T-cell (primary cell): ENCODE measurements around the gene BABAM2. TPM values are rescaled to one million over a fixed set of nuclear protein-coding genes. Genes with fewer than 3 reads are reported as not detected.

Experiments
- ATAC-seq, 4 experiments: fragments of 200-7000 bp in 3 of 4; fragments of 150-1000 bp in 1 of 4; cut with Tn5 transposase; replicated peaks in 1 of 4; 1 replicate in 3 of 4; 2 replicates in 1 of 4; pipeline ENCODE4 v1.10.0; 2021; ENCODE audit warnings: moderate library complexity in 3 of 4, mild to moderate bottlenecking in 2 of 4, moderate number of reproducible peaks in 1 of 4
- CTCF ChIA-PET, 2 donors: fragments of 300-600 bp; sonication (Branson Sonifier 250); formaldehyde crosslinking; loops; one replicate each; lab custom pipeline; 2022; ENCODE audit warnings: antibody characterized with exemption in 2 of 2; lab: Charles Lee
- POLR2A ChIA-PET, 2 donors: fragments of 300-600 bp; sonication (Branson Sonifier 250); formaldehyde crosslinking; loops; one replicate each; lab custom pipeline; 2022; ENCODE audit warnings: antibody characterized with exemption in 2 of 2; lab: Charles Lee
- DNase-seq, 35 experiments: peaks; one replicate each; pipeline versions ENCODE4 v3.0.0 to v3.0.0-alpha.2; 2013 to 2023
- H3K27ac ChIP-seq: one replicate; pipeline ENCODE4 v1.5.1; 2013; ENCODE audit warnings: low read length
- H3K27me3 ChIP-seq, 2 experiments: replicated peaks in 1 of 2; 1 replicate in 1 of 2; 2 replicates in 1 of 2; pipeline versions ENCODE4 v1.6.1 to v1.7.0; 2013; ENCODE audit warnings: low read length in 1 of 2, mixed read lengths in 1 of 2; ENCODE audit not compliant: control insufficient read depth in 2 of 2, insufficient read depth in 2 of 2; ENCODE audit errors: extremely low read depth in 1 of 2
- H3K36me3 ChIP-seq, 2 donors: 1 replicate in 1 of 2; 2 replicates in 1 of 2; pipeline versions ENCODE4 v1.6.1 to v1.7.0; 2013; ENCODE audit warnings: low read length in 1 of 2; ENCODE audit not compliant: control insufficient read depth in 2 of 2, insufficient read depth in 1 of 2; ENCODE audit errors: extremely low read depth in 1 of 2
- H3K4me1 ChIP-seq, 2 experiments: 1 replicate in 1 of 2; 2 replicates in 1 of 2; pipeline versions ENCODE4 v1.6.1 to v1.7.0; 2013; ENCODE audit warnings: low read length in 2 of 2, mixed read lengths in 1 of 2; ENCODE audit not compliant: insufficient read depth in 2 of 2, control insufficient read depth in 1 of 2; ENCODE audit errors: extremely low read depth in 1 of 2
- H3K4me3 ChIP-seq, 2 donors: 1 replicate in 1 of 2; 2 replicates in 1 of 2; pipeline versions ENCODE4 v1.5.1 to v1.7.0; 2013; ENCODE audit warnings: mild to moderate bottlenecking in 2 of 2, low read length in 1 of 2, moderate library complexity in 1 of 2; ENCODE audit not compliant: control insufficient read depth in 1 of 2; ENCODE audit errors: extremely low read depth in 1 of 2
- H3K9me3 ChIP-seq: 2 replicates; pipeline ENCODE4 v1.7.0; 2013
- H3K27ac Mint-ChIP-seq, 2 donors: one replicate each; pipeline ENCODE4 v1.8.0; 2020 to 2021; ENCODE audit warnings: mild to moderate bottlenecking in 2 of 2, mixed read lengths in 2 of 2
- H3K27me3 Mint-ChIP-seq, 2 donors: one replicate each; pipeline ENCODE4 v1.8.0; 2021 to 2022; ENCODE audit warnings: mixed read lengths in 2 of 2
- H3K36me3 Mint-ChIP-seq: one replicate; pipeline ENCODE4 v1.8.0; 2021; ENCODE audit warnings: mixed read lengths
- H3K4me1 Mint-ChIP-seq, 3 donors: one replicate each; pipeline ENCODE4 v1.8.0; 2020 to 2022; ENCODE audit warnings: mixed read lengths in 3 of 3, mild to moderate bottlenecking in 1 of 3
- H3K4me3 Mint-ChIP-seq, 3 donors: one replicate each; pipeline ENCODE4 v1.8.0; 2020 to 2022; ENCODE audit warnings: mild to moderate bottlenecking in 3 of 3, mixed read lengths in 3 of 3, moderate library complexity in 3 of 3
- H3K9me3 Mint-ChIP-seq, 3 donors: one replicate each; pipeline ENCODE4 v1.8.0; 2020 to 2022; ENCODE audit warnings: mixed read lengths in 3 of 3
- WGBS: methylation state at CpG from one replicate; pipeline ENCODE4 v1.1.5; 2013; ENCODE audit warnings: missing lambda C conversion rate; ENCODE audit not compliant: insufficient coverage; 5-methylcytosine and 5-hydroxymethylcytosine counted together
- total RNA-seq, 35 experiments: library from RNA in 6 of 35; stranded (reverse) in 6 of 35; fragments of 120-200 nt in 1 of 35; gene quantifications; one replicate each; pipeline versions ENCODE4 v1.2.1 to v1.2.4 and lab custom pipeline; 2013 to 2026

Gene BABAM2
- total RNA-seq, 5 donors from 2014 or later (not counting 1 experiment from before 2014, with no cell fraction given) = 28.4 to 45.2 (median 37.4) TPM

DNA sequence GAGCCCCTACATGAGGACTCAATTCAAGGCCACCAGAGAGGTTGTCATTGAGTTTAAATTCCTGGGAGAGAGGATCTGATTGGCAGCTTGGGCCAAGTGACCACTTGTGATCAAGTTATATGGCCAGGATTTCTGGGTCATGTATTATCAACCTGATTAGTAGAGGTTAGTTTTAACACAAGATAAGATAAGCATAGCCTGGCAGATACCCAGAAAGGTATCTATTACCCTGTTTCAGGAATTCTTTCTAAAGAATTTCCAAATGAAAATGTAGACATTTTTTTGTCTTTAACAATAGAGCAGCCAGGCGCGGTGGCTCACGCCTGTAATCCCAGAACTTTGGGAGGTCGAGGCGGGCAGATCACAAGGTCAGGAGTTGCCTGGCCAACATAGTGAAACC lies 50.5 kb downstream of the BABAM2 start:
- POLR2A ChIA-PET = no interaction called here
- H3K27ac Mint-ChIP-seq = no peak overlapping the region
- H3K9me3 ChIP-seq = no peaks in the 10 kb centered on the region

DNA sequence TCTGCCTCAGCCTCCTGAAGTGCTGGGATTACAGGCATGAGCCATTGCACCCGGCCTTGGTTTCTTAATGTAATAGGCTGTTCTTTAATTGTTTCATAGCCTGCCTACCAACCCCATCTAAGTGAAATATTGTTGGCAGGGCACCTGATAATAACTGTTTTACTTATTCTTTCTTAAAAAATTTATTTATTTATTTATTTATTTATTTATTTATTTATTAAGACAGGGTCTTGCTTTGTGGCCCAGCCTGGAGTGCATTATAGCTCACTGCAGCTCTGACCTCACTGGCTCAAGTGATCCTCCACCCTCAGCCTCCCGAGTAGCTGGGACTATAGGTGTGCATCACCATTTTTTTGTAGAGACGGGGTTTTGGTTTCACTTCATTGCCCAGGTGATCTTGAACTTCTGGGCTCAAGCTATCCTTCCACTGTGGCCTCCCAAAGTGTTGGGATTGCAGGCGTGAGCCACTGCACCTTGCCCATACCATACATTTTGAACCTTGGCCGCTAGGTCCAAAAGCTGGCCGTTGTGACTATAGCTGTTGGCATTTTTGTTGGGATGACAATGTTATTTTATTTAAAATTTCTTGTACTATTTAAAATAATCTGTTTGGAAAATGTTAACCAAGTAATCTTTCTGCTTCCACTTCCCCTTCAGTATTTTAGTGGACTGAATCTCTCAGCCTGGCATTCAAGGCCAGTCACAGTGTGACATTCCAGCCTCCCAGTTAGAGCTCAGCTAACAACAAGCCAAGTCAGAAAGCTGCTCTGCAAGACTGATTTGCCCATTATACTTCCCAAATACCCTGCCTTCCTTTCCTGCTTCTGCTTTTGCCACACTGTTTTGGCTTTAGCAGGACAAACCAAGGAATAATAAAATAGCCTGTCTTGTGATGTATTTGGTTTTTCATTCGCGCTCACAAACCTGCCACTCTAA lies 52.4 kb downstream of the BABAM2 start:
- 83% methylated on average over 1 of the region's 8 CpGs for WGBS

More for the DNA sequence above, 50.5 kb downstream of the BABAM2 start:
- no peak overlapping the region for H3K4me3 Mint-ChIP-seq
- Histone ChIP-seq H3K4me1 (no peaks in the 10 kb centered on the region), H3K27me3 (no peaks in the 10 kb centered on the region), H3K4me3 (no peak overlapping the region), H3K27ac (no peak overlapping the region), H3K36me3 (no peaks in the 10 kb centered on the region)
- no peaks in the 10 kb centered on the region for H3K27me3 Mint-ChIP-seq
- WGBS = 100% methylated on average over 5 of the region's 5 CpGs
- peaks cover 16 to 23% (median 16%) of the 10 kb centered on the region in 3 donors for H3K4me1 Mint-ChIP-seq
- CTCF ChIA-PET = interaction anchor here in 1 of 2 donors (0.6 to 1.1 kb wide), 2 partner anchors 73 to 236 kb away, joined by 3 to 5 read pairs; no protein-coding TSS in a partner anchor
- DNase-seq (no peak), ATAC-seq (no peak)
- H3K36me3 Mint-ChIP-seq = peaks cover 26% of the 10 kb centered on the region
- no peaks in the 10 kb centered on the region for H3K9me3 Mint-ChIP-seq

DNA sequence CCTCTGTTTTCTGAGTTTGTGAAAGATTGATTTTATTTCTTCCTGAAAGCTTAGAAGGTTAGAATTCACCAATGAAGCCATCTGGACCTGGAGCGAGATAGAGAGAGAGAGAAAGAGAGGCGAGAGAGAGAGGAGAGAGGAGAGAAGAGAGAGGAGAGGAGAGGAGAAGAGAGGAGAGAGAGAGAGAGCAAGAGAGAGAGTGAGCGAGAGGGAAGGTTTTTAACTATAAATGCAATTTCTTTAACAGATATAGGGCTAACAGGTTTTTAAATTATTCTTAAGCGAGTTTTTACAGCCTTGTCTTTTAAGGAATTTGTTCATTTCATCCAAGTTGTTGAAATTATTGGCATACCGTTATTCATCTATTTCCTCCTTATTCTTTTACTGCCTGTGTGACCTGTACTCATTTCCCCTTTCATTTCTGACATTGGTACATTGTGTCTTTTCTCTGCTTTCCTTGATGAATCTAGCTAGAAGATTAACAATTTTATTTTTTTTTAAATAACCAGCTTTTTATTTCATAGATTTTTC lies 56.1 kb downstream of the BABAM2 start:
- ATAC-seq (no peak), DNase-seq (no peak)
- WGBS = 79% methylated on average over 2 of the region's 5 CpGs
- Mint-ChIP-seq H3K27me3 (no peaks in the 10 kb centered on the region), H3K4me1 (peaks cover 21 to 45% (median 29%) of the 10 kb centered on the region in 3 donors), H3K9me3 (no peaks in the 10 kb centered on the region), H3K4me3 (peak overlapping the region in 1 of 3 donors; percentile 1), H3K36me3 (peaks cover 13% of the 10 kb centered on the region), H3K27ac (no peak overlapping the region)
- Histone ChIP-seq H3K36me3 (no peaks in the 10 kb centered on the region), H3K27me3 (no peaks in the 10 kb centered on the region), H3K4me1 (no peaks in the 10 kb centered on the region), H3K9me3 (no peaks in the 10 kb centered on the region), H3K4me3 (no peak overlapping the region), H3K27ac (no peak overlapping the region)
- CTCF ChIA-PET = no interaction called here
- POLR2A ChIA-PET = no interaction called here

More for the DNA sequence above, 52.4 kb downstream of the BABAM2 start:
- Mint-ChIP-seq H3K9me3 (no peaks in the 10 kb centered on the region), H3K4me1 (peaks cover 18 to 29% (median 24%) of the 10 kb centered on the region in 3 donors), H3K36me3 (peaks cover 14% of the 10 kb centered on the region), H3K27ac (no peak overlapping the region), H3K4me3 (no peak overlapping the region), H3K27me3 (no peaks in the 10 kb centered on the region)
- H3K9me3 ChIP-seq = no peaks in the 10 kb centered on the region
- DNase-seq (no peak), ATAC-seq (no peak)
- no peak overlapping the region for H3K4me3 ChIP-seq
- H3K36me3 ChIP-seq = no peaks in the 10 kb centered on the region
- no peak overlapping the region for H3K27ac ChIP-seq
- CTCF ChIA-PET = no interaction called here
- no peaks in the 10 kb centered on the region for H3K27me3 ChIP-seq
- H3K4me1 ChIP-seq = no peaks in the 10 kb centered on the region
- POLR2A ChIA-PET = interaction anchor here in 1 of 2 donors (0.7 kb wide), 1 partner anchor 515 kb away, joined by 3 read pairs; no protein-coding TSS in a partner anchor

DNA sequence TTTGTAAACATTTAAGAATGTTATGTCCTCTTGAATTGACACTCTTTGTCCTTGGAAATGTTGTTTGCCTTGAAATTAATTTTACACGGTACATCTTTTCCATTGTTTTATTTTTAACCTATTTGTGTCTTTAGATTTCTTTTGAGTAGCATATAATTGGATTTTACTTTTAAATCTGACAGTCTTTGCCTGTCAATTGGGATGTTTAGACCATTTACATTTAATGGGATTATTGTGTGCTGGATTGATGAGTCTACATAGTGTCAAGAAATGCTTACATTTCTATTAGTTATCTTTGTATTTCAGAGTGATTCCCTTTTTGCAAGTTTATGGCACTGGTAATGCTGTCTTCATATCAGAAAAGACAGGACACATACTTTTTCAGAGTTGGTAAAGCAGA lies 61.5 kb downstream of the BABAM2 start:
- H3K9me3 ChIP-seq = no peaks in the 10 kb centered on the region
- Mint-ChIP-seq H3K9me3 (peaks cover 0 to 8% (median 0%) of the 10 kb centered on the region in 3 donors), H3K36me3 (peaks cover 13% of the 10 kb centered on the region), H3K4me3 (no peak overlapping the region), H3K27me3 (no peaks in the 10 kb centered on the region), H3K4me1 (peaks cover 40 to 77% (median 61%) of the 10 kb centered on the region in 3 donors), H3K27ac (no peak overlapping the region)
- ATAC-seq = no peak
- ChIA-PET POLR2A (no interaction called here), CTCF (no interaction called here)
- peaks cover 7 to 10% of the 10 kb centered on the region in 2 experiments for H3K4me1 ChIP-seq
- WGBS = no CpG with 5 or more reads among the region's 1 CpG
- no peak for DNase-seq
- no peaks in the 10 kb centered on the region for H3K27me3 ChIP-seq
- no peak overlapping the region for H3K27ac ChIP-seq
- no peaks in the 10 kb centered on the region for H3K36me3 ChIP-seq
- no peak overlapping the region for H3K4me3 ChIP-seq

DNA sequence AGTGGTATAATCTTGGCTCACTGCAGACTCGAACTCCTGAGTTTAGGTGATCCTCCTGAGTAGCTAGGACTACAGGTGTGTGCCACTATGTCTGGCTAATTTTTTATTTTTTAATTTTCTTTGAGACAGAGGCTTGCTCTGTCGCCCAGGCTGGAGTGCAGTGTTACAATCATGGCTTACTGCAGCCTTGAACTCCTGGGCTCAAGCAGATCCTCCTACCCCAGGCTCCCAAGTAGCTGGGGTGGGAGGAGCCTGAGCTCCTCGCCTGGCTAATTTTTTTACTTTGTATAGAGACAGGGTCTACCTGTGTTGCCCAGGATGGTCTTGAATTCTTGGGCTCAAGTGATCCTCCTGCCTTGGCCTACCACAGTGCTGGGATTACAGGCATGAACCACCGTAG lies 62.5 kb downstream of the BABAM2 start:
- Histone ChIP-seq H3K4me1 (peaks cover 7 to 10% of the 10 kb centered on the region in 2 experiments), H3K4me3 (no peak overlapping the region), H3K27me3 (no peaks in the 10 kb centered on the region), H3K9me3 (no peaks in the 10 kb centered on the region), H3K27ac (no peak overlapping the region), H3K36me3 (no peaks in the 10 kb centered on the region)
- Mint-ChIP-seq H3K9me3 (peaks cover 0 to 8% (median 0%) of the 10 kb centered on the region in 3 donors), H3K4me1 (peaks cover 43 to 80% (median 70%) of the 10 kb centered on the region in 3 donors), H3K36me3 (peaks cover 17% of the 10 kb centered on the region), H3K4me3 (no peak overlapping the region), H3K27ac (no peak overlapping the region), H3K27me3 (no peaks in the 10 kb centered on the region)
- POLR2A ChIA-PET = interaction anchor here in 1 of 2 donors (0.5 kb wide), 1 partner anchor 69 kb away, joined by 3 read pairs; no protein-coding TSS in a partner anchor
- CTCF ChIA-PET = interaction anchor here in 1 of 2 donors (0.6 kb wide), 1 partner anchor 9 kb away, joined by 11 read pairs; no protein-coding TSS in a partner anchor
- 100% methylated on average over 1 of the region's 4 CpGs for WGBS
- DNase-seq (no peak), ATAC-seq (no peak)

DNA sequence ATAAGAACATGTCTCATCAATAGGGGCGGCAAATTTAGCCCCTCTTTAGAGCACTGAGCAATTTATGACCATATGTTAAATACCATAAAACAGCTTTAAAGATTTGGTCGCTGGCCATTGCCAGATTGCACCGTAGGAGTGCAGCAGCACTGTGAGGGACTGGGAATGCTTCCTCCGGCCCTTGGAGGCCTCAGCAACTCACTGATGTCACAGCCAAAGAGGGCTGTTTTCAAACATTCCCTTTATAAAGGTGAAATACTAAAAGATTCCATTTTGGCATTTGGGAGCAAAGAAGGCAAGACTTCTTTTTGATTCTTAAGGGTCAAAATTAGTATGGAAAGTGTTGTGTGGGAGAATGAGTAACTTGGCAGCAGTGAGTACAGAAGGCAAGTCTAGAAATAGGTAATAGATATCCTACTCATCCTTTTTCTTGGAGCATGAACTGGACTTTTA lies 63.7 kb downstream of the BABAM2 start:
- H3K27me3 Mint-ChIP-seq = no peaks in the 10 kb centered on the region
- H3K27ac Mint-ChIP-seq = peak overlapping the region; percentile 56 to 75
- Histone ChIP-seq H3K36me3 (no peaks in the 10 kb centered on the region), H3K4me1 (peaks cover 7 to 11% of the 10 kb centered on the region in 2 experiments), H3K4me3 (no peak overlapping the region), H3K27ac (peak overlapping the region; percentile 41), H3K9me3 (no peaks in the 10 kb centered on the region), H3K27me3 (no peaks in the 10 kb centered on the region)
- peaks cover 0 to 8% (median 0%) of the 10 kb centered on the region in 3 donors for H3K9me3 Mint-ChIP-seq
- H3K36me3 Mint-ChIP-seq = peaks cover 14% of the 10 kb centered on the region
- WGBS = 94% methylated on average over 3 of the region's 4 CpGs
- no peak for ATAC-seq
- peaks cover 55 to 83% (median 75%) of the 10 kb centered on the region in 3 donors for H3K4me1 Mint-ChIP-seq
- DNase-seq = no peak
- no peak overlapping the region for H3K4me3 Mint-ChIP-seq
- ChIA-PET POLR2A (no interaction called here), CTCF (no interaction called here)
